ENCODE results near the gene DNAJC30. TPM values are rescaled to one million over a fixed set of nuclear protein-coding genes. Genes with fewer than 3 reads are reported as not detected.

DNAJC30 gene
- 2.6 and 3.9 TPM in 2 replicates for total RNA-seq

GRCh38 chr7:73683056-73683787 lies at the start of gene DNAJC30, which contains the start of gene BUD23:
Gene DNAJC30, minus strand, starts transcription at chr7:73683453. Its CDS starts 30 bp downstream, at chr7:73683423.
Gene BUD23, plus strand, starts transcription at chr7:73683597. Its CDS starts 29 bp downstream, at chr7:73683626.

GRCh38 chr7:73718905-73719805 lies 35.9 kb upstream of the DNAJC30 start, which contains the start of gene STX1A:
Gene STX1A, minus strand, starts transcription at chr7:73719669. Its CDS starts 38 bp downstream, at chr7:73719631.

GRCh38 chr7:73667344-73668102 lies 15.7 kb downstream of the DNAJC30 start, which contains the start of gene VPS37D:
Gene VPS37D, plus strand, starts transcription at chr7:73667831. Its CDS starts 128 bp downstream, at chr7:73667959.

Small RNA genes within 50 kb of the gene (small RNA-seq; reads per million reads assigned to genes)
- gene MIR4284 (ENCODE audit: low replicate concordance) (0.33 reads per million, percentile 3 among the genes with 10 or more reads in this experiment), gene RN7SL265P (ENCODE audit: low replicate concordance) (not detected)

Other genes starting within 250 kb of the DNAJC30 start
- 1.0 and 1.5 TPM in 2 replicates for gene FZD9, start 249.7 kb downstream of the DNAJC30 start, total RNA-seq
- gene BAZ1B, start 161.2 kb downstream of the DNAJC30 start, total RNA-seq, result 57.3 and 72.7 TPM in 2 replicates
- 47.2 and 48.6 TPM in 2 replicates for gene BCL7B, start 125.8 kb downstream of the DNAJC30 start, total RNA-seq
- gene TBL2, start 104.9 kb downstream of the DNAJC30 start, total RNA-seq, result 81.9 and 90.8 TPM in 2 replicates
- not detected in 2 replicates for gene MLXIPL, start 58.9 kb downstream of the DNAJC30 start, total RNA-seq
- gene VPS37D, start 15.6 kb downstream of the DNAJC30 start, total RNA-seq, result 2.0 and 3.5 TPM in 2 replicates
- gene BUD23, start 144 bp upstream of the DNAJC30 start, total RNA-seq, result 33.9 and 36.8 TPM in 2 replicates
- 11.8 and 30.2 TPM in 2 replicates for gene STX1A, start 36.2 kb upstream of the DNAJC30 start, total RNA-seq
- gene ABHD11, start 55.3 kb upstream of the DNAJC30 start, total RNA-seq, result 11.4 and 19.5 TPM in 2 replicates
- gene CLDN3, start 86.8 kb upstream of the DNAJC30 start, total RNA-seq, result not detected in 2 replicates
- 0.22 TPM in 1 of 2 replicates, not detected in the other for gene CLDN4, start 147.5 kb upstream of the DNAJC30 start, total RNA-seq
- 1.1 and 2.4 TPM in 2 replicates for gene METTL27, start 159.1 kb upstream of the DNAJC30 start, total RNA-seq
- not detected in 2 replicates for gene TMEM270, start 177.7 kb upstream of the DNAJC30 start, total RNA-seq